NCI-H526 (cell line): Measurements from ENCODE around the gene C6orf47.

ENCODE experiments used
- DNase-seq, 2 experiments: peaks; one replicate each; lab custom pipeline; 2025; lab: John Stamatoyannopoulos, UW

The C6orf47 gene

DNA sequence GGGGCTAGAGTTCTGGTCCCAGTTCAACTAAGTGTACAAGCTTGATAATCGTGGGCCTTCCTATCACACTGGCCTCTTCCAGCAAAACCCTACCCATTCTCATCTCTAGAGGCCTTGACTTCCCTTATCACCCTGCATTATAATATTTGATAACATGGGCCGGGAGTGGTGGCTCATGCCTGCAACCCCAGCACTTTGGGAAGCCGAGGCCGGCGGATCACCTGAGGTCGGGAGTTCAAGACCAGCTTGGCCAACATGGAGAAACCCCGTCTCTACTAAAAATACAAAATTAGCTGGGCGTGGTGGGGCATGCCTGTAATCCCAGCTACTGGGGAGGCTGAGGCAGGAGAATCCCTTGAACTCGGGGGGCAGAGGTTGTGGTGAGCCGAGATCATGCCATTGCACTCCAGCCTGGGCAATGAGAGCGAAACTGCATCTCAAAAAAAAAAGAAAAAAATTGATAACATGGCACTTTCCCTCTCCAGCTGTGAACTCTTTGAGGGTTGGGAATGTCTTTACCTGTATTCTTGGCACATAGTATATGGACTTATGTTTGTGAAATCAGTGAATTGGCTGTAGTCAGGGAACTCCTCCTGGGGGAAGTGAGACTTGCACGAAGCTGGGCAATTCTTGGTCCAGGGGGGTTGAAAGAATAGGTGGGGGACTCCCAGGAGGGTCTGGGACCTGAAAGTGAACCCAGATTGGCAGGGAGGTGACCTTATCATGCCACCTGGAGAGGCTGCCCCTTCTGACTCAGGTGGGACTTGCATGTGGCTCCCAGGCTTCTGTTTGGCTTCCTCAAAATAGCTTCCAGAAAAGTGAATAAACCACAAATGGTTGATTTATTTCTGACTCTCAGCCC lies 915 bp upstream of the C6orf47 start:
- no peak for DNase-seq

DNA sequence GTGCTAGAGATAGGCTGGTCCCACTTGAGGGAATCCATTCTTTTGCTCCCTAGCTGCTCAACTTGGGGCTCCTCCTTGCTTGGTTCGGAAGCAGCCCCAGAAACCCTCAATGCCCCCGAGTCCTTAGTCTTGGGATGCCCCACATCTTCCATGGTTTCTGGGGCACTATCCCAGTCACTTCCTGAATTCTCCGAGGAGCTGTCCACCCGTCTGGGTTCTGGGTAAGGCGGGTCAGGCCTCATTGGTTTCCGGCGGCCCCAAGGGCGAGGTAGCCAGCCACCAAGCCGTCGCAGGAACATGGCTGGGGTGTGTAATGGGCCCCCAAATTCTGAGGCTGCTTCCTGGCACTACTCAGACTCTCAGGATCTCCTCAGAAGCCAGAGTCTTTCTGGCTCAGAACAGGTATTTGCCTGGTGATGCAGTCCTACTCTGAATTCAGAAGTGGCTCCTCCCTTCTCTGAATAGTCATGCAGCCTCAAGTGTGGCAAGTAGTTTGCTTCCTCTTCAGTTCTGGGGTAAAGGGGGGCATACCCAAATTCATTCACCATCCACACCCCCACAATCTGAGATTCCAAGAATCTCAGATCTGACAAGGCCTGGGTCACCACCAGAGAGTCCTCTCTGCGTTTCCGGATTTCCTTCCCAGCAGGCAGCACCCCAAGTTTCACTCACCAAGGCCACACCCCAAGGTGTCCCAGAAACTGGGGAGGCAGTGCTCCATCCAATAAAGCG lies 763 bp downstream of the C6orf47 start:
- peak in 1 of 2 experiments; percentile 27 for DNase-seq

DNA sequence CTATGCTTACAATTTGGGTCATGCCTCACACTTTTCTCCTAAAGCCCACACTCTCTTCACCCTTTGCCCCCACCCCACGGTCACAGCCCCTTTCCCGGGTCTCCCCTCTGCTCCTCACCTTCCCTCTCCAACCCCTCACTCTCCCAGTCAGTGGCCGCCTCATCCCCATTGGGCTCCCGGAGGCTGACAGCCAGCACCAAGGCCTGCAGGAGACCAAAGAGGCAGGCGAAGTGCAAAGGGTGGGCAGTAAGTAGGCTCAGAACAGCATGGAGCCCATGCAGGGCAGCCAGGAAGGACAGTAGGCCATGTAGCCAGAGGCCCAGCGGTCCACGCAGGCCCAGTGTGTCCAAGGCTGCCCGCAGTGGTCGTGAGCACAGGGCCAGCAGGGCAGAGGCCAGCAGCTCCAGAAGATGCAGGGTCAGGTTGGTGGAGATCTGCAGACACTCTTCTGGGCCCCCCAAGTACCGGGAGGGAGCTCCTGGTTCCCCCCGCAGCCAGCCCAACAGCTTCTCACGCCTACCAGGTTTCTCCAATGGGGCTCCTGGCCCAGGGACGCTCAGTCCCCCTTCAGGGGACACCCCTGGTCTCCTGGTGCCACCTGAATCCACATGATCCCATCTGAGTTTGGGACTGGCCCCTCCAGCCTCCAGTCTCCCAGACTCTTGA lies 1.5 kb downstream of the C6orf47 start:
- DNase-seq, result no peak

DNA sequence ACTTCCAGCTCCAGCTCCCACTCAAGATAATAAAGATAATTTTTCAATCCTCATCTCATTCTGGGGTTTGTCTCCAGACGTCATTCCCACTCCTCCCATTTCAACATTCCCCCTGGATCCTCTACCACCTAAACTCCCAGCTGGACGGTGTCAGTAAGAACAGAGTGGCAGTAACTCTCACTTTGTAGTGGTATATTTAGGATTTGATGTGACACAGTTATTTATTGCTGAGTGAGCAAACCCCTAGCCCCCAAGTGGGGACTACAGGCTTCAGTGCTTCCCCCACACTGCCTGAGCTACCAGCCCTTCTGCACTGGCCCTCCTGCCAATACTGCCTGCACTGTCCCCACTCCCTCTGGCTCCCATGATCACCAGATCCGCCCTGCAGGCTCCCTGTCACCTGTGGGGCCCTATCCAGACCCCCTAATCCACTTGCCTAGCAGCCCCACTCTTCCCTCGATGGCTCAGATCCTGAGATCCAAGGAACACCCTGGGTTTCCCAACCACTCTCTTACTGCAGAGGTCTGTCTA lies 2.4 kb downstream of the C6orf47 start:
- DNase-seq, result no peak

DNA sequence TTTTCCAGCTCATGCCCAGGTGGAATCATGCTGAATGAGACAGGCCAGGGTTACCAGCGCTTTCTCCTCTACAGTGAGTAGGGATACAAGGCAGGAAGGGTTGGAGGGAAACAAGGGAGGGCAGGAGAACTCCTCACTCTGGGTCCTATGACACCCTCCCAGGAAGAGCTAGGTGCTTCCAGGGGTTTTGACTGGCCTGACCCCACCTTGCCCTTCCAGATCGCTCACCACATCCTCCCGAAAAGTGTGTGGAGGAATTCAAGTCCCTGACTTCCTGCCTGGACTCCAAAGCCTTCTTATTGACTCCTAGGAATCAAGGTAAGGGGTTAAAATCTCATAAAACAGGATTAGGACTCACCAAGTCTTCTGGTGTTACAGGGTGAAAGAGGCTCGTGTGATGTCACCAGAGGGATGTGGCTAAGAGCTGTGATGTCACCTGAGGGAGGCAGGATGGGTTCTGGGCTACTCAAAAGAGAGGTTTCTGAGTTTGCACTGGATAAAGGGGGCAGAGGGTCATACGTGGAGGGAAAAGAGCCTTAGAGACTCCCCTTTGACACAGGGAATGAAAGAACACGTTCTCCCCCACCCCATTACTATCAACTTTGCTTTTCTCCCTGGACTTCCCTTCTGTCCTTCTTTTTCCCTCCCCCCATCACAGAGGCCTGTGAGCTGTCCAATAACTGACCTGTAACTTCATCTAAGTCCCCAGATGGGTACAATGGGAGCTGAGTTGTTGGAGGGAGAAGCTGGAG lies 3.0 kb downstream of the C6orf47 start:
- no peak for DNase-seq

DNA sequence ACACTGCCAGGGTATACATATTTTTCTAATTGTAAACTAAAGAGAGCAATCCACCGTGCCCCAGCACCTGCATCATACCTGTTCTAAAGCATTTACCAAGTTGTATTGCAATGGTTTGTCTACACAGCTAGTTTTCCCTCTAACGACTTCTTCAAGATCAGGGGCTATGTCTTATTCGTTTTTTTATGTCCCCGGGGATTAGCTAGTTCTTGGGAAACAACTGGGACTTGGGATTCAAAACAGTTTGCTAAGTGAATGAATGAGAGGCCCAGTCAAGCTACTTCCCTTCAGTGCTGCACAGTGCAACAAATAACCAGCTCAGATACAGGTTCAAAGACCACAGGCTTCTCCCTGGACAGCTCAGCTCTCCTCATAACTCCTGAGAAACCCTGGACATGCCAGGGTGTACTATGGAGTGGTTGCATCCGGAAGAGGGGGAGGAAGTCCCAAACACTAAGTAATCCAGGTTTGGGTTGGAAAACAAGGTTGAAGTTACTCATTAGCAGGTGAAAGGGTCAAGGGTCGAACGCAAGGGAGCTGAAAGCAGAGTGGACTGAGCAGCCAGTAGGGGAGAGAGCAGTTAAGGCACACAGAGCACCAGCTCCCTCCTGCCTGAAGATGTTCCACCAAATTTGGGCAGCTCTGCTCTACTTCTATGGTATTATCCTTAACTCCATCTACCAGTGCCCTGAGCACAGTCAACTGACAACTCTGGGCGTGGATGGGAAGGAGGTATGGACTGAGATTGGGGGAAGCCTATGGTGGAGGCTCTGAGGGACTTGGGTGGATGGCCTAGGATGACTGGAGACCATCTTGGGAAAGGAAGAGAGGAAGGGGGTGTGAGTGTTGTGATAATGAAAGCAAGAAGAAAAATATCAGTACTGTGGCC lies 5.0 kb downstream of the C6orf47 start, which contains the start of gene APOM:
APOM (plus strand) TSS at position 546 of the 889 bp plus-strand sequence; CDS start at position 619, 73 bp downstream.
- DNase-seq, result no peak

DNA sequence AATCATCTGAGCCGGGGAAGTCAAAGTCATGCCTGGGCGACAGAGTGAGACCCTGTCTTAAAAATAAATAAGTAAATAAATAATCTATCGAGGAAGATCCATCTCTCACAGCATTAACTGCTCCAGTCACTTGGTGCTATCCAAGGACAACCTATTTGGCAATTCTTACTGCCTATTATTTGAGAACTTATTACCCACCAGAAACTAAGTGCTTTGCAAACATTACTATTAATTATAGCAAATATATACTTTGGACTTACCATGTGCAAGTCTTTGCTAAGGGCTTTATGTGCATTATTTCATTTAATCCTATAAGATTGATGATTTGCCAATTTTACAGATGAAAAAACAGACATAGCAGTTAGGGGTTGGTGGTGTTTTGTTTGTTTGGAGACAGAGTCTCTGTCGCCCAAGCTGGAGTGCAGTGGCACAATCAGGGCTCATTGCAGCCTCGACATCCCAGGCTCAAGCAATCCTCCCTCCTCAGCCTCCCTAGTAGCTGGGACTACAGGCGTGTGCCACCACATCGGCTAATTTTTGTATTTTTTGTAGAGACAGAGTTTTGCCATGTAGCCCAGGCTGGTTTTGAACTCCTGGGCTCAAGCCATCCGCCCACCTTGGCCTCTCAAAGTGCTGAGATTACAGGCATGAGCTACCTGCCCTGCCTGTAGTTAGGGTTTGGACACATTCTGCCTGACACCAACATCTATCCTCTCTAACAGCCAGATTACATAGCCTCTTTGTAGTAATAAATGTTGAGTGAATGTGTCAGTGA lies 5.8 kb downstream of the C6orf47 start:
- no peak for DNase-seq

DNA sequence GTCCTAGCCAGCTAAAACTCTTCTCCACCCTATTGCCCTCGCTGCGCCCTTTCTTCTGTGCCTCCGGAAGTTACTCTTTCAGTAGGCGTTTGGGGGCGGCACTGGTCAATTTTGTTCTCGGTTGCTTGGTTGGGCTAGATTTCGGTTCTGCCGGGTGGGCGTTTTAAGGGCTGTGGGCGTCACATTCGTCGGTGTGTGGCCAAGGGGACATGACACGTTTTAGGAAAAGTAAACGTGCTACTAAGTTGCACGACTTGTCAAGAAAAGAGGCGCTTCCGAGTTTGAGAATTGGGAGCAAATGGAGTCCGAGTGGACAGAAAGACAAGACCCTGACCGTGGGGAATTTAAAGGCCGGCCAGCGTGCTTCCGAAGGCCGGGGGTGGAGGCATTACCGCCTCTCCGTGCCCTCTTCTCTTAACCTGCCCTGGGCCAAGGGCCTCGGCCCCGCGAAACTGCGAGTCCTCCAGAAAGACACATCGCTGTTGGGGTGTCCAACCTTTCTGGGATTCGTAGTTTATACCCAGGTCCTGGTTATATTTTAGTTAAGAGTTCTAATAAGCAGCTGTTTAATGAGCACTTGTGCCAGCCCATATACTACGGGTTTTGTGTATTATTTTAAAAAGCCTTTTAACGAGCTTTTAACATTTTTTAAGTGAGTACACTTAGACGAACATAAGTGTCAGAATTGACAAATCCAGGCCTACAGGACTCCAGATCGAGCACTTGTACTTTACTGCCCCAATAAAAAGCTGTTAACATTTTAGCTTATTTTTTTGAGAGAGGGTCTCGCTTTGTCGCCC lies 7.5 kb downstream of the C6orf47 start:
- peak; percentile 94 to 97 for DNase-seq

DNA sequence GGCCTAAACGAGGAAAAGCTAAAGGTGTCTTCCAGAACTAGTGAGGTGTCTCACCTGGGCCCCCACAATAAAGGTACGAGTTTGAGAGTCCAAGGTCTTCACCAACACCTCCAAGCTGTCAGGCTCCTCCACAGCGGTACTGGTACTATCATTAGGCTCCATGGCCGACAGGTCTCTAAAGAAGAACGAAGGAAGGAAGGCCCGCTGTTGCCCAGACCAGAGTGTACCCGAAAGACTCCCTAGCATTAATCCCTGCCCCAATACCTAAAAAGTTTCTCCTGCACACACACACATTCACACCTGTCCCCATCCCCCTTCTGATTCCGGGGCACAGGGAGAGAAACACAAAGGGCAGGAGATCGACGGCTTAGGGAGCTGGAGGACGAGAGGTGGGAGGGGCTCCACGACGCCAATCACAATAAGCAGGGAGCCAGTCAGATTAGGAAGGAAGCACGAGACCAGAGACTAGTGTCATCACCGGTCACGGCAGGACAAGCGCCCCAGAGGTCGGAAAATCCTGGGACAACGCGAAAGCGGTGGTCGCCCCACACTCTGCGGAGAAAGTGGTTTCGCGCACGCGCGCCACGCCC lies 8.9 kb downstream of the C6orf47 start:
- DNase-seq, result peak in 1 of 2 experiments; percentile 79

DNA sequence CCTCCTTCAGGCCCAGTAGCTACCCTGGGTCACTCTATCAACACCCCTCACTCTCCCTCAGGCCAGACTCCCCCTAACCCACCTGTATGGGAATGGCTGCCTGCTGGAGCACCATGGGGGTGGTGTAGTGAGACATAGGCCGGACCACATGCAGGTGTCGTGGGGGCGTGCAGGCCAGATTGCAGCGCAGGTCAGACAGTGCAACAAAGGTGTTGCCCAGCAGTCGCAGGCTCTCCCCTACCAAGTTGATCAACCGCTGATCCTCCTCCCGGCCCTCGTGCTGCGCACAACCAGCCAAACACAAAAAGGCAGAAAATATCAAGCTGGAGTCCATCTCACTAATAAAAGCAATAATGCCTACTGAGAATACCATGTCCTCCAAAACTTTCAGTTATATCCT lies 15.3 kb downstream of the C6orf47 start:
- DNase-seq, result no peak

DNA sequence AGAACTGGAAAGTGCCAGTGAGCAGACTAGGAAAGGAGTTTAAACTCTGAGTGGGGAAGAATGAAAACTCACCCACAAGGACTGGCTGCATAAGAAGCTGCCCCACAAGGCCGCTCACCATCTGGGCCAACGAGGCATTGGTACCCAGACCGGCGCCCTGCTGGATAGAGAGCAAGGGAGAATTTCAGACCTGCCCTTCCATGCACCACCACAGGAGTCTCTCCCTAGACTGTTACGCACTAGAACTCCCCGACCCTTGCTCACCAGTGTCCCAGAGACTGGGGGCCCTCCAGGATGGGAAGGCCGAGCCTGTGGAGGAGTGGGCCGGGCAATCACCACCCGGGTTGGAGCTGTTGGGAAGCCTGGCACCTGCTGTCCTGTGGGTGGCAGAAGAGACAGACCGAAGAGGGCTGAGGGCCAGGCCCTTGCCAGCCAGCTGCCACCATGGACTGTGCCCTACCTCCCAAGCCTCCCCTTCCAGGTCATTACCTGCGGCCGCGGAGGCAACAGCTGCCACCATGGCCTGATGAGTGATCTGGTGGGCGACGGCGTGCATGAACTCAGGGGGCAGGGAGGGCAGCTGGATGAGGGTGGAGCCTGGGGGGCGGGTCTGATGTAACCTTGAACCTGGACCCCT lies 16.6 kb downstream of the C6orf47 start:
- no peak for DNase-seq

DNA sequence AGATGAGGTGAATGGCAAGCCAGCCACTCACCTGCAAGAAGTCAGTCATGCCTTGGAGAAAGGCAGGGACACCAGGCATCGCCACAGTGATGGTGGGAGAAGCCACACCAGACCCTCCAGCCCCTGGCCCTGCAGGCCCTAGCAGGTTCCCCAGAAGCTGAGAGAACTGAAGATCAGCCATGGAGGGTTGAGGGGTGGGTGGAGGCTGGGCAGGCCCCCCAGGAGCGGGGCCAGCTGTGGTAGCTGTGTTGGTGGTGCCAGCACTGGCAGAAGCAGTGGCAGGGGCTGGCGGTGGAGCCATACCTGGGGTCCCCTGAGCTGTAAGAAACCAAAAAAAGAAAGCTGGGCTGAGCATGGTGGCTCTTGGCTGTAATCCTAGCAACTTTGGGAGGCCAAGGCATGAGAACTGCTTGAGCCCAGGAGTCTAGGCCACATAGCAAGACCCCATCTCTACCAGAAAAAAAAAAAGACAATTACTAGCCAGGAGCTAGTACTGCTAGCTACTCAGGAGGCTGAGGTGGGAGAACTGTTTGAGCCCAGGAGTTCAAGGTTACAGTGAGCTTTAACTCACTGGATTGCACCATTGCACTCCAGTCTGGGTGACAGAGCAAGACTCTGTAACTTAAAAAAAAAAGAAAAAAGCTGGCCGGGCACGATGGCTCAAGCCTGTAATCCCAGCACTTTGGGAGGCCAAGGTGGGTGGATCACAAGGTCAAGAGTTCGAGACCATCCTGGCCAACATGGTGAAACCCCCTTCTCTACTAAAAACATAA lies 17.6 kb downstream of the C6orf47 start:
- DNase-seq, result no peak

DNA sequence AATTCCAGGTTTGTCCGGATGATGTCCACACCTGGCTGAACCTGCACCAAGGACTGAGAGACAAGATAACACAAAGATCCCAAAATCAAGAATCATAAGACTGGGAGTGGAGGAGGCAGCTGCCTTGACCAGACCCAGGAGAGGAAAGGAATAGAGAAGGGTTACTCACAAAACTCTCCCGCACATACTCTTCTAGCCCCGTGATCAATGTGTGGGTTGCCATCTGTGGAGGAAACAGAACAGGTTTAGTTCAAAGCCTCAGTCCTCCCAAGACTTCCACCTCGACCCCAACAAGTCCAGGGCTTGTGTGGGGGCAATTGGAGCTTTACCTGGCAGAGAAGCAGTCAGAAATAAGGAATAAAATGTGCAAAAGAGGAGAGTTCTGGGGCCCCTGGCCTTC lies 19.2 kb downstream of the C6orf47 start:
- DNase-seq, result no peak

DNA sequence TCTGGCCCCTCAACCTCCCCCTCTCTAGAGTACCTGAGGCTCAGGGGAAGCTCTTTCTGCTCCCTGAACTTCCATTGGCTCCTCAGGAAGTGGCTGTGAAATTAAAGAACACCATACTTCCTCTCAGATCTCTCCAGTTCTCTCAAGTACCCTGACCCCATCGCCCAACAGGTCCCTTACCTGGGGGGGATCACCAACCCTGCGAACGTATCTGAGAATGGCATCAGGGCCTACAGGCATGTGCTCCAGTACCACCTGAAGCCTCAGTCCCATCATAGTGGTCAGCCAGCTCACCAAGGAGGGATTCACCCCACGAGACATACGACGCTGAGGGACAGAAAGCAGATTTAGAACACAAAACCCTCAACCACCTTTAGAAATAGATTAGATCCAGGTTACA lies 20.0 kb downstream of the C6orf47 start:
- DNase-seq, result no peak

DNA sequence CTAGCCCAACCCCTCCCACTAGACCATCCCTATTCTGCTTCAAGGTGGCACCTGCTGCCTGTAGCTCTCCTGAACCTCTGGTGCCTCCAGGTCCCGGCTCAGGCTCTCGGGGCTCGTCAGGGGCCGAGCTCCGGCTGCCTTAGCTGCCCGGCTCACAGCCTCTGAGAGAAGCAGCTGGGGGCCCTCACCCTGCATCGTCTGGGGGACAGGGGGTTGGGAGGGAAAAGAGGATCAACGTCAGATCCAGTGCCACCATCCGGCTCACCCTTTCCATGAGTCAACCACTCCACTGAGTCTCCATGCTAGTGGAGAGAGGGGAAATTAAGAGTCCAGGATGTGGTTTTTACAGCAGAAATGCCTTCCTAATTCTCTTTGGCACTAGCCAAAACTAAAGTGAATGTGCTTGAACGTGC lies 21.1 kb downstream of the C6orf47 start:
- no peak for DNase-seq

DNA sequence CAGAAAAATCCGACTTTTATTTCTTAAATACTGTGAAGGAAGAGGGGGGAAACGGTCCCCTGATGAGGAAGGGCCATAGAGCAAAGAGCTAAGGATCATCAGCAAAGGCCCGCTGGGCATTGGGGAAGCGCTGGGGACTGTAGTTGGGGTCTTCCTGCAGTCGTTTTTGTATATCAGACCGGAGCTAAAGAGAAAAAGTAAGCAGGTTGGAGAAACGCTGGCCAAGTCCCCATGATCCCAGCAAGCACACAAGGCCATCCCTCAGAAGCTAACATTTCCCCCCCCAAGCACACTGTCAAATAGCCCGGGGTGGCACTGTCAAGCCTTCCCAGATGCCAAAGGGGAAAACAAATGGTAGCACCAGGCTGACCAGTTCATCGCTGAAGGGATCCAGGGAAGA lies 21.5 kb downstream of the C6orf47 start:
- DNase-seq, result no peak
